ENCODE data around the gene HSD3B7.

HSD3B7 gene

GRCh38 chr16:31023627-31024226 is 38.7 kb downstream of the HSD3B7 start:
- Histone ChIP-seq H3K4me1 (ENCODE audit: control insufficient read depth, insufficient read depth, low read length) (no peaks in the 10 kb centered on the region), H3K36me3 (ENCODE audit: control insufficient read depth, insufficient read depth, low read length) (no peaks in the 10 kb centered on the region), H3K9me3 (ENCODE audit: control insufficient read depth, insufficient read depth, low read length) (no peaks in the 10 kb centered on the region), H3K9ac (ENCODE audit: low read depth, low read length) (no peak overlapping the region), H3K27me3 (ENCODE audit: control insufficient read depth, insufficient read depth, low read length) (no peaks in the 10 kb centered on the region), H3K4me3 (ENCODE audit: low read depth, low read length) (no peak overlapping the region)

GRCh38 chr16:31025339-31025738 is 40.3 kb downstream of the HSD3B7 start:
- no peaks in the 10 kb centered on the region for H3K4me1 ChIP-seq (ENCODE audit: control insufficient read depth, insufficient read depth, low read length)
- H3K4me3 ChIP-seq (ENCODE audit: low read depth, low read length): no peak overlapping the region
- no peaks in the 10 kb centered on the region for H3K9me3 ChIP-seq (ENCODE audit: control insufficient read depth, insufficient read depth, low read length)
- no peaks in the 10 kb centered on the region for H3K36me3 ChIP-seq (ENCODE audit: control insufficient read depth, insufficient read depth, low read length)
- no peak overlapping the region for H3K9ac ChIP-seq (ENCODE audit: low read depth, low read length)
- H3K27me3 ChIP-seq (ENCODE audit: control insufficient read depth, insufficient read depth, low read length): no peaks in the 10 kb centered on the region

GRCh38 chr16:31029272-31029671 is 44.3 kb downstream of the HSD3B7 start:
- H3K27me3 ChIP-seq (ENCODE audit: control insufficient read depth, insufficient read depth, low read length): no peaks in the 10 kb centered on the region
- H3K9me3 ChIP-seq (ENCODE audit: control insufficient read depth, insufficient read depth, low read length): no peaks in the 10 kb centered on the region
- no peak overlapping the region for H3K4me3 ChIP-seq (ENCODE audit: low read depth, low read length)
- no peak overlapping the region for H3K9ac ChIP-seq (ENCODE audit: low read depth, low read length)
- H3K4me1 ChIP-seq (ENCODE audit: control insufficient read depth, insufficient read depth, low read length): peaks cover 4% of the 10 kb centered on the region
- no peaks in the 10 kb centered on the region for H3K36me3 ChIP-seq (ENCODE audit: control insufficient read depth, insufficient read depth, low read length)

GRCh38 chr16:31031276-31031675 is 46.3 kb downstream of the HSD3B7 start:
- Histone ChIP-seq H3K4me1 (ENCODE audit: control insufficient read depth, insufficient read depth, low read length) (peaks cover 6% of the 10 kb centered on the region), H3K27me3 (ENCODE audit: control insufficient read depth, insufficient read depth, low read length) (no peaks in the 10 kb centered on the region), H3K4me3 (ENCODE audit: low read depth, low read length) (no peak overlapping the region), H3K9me3 (ENCODE audit: control insufficient read depth, insufficient read depth, low read length) (no peaks in the 10 kb centered on the region), H3K36me3 (ENCODE audit: control insufficient read depth, insufficient read depth, low read length) (no peaks in the 10 kb centered on the region), H3K9ac (ENCODE audit: low read depth, low read length) (no peak overlapping the region)

DNA sequence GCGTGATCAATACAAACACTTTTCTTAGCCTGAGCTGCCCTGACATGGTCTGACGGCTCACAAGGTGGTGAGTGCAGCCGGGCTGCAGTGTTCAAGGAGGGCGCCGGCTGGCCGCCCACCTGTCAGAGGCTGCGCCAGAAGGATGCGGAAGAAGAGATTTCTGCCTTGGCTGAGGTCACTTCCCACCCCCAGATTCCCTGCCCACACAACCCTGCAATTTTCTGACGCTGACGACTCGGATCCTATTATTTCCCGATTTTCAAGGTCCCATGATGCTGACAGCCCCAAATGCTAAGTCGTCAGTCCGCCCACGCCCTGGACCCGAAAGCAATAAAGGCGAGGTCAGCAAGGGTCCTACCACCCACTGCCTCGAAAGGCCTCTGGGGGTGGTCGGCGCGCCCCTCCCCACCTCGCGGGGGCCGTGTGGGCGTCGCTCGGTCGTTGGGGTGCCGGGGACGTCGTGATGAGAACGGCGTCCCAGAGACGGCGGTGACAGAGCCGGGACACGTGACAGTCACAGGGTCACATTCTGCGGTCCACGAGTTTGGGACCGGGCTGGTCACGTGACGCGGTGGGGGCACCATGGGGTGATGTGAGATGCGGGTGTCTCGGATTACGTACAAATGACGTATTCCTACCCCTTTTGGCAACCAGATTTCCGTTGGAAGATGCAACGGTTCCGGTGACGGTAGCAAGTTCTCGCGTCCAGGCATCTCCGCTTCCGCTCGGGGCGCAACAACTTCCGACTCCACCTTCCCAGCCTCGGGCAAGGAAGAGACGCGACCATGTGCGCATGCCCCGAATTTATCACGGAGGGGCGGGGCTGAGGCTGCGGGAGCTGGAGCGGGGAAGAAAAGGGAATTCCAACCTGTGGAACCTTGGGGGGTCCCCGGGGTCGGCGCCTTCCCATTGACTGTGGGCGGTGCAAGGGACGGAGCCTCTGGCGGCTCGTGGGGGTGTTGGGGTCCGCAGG is 48.0 kb downstream of the HSD3B7 start, which contains the start of gene STX4:
Gene STX4, plus strand, starts transcription at position 823 of the 973 bp plus-strand sequence. CDS start 248 bp downstream, outside the sequence.
- Histone ChIP-seq H3K4me3 (ENCODE audit: low read depth, low read length) (peak within 1 kb of the TSS; percentile 97), H3K9me3 (ENCODE audit: control insufficient read depth, insufficient read depth, low read length) (no peaks in the 10 kb centered on the region), H3K9ac (ENCODE audit: low read depth, low read length) (peak within 1 kb of the TSS; percentile 54), H3K27me3 (ENCODE audit: control insufficient read depth, insufficient read depth, low read length) (no peaks in the 10 kb centered on the region), H3K36me3 (ENCODE audit: control insufficient read depth, insufficient read depth, low read length) (peaks cover 4% of the 10 kb centered on the region), H3K4me1 (ENCODE audit: control insufficient read depth, insufficient read depth, low read length) (peaks cover 6% of the 10 kb centered on the region)

- Histone ChIP-seq H3K27me3 (ENCODE audit: control insufficient read depth, insufficient read depth, low read length) (no peaks in the 10 kb centered on the region), H3K9me3 (ENCODE audit: control insufficient read depth, insufficient read depth, low read length) (no peaks in the 10 kb centered on the region), H3K4me1 (ENCODE audit: control insufficient read depth, insufficient read depth, low read length) (peaks cover 6% of the 10 kb centered on the region), H3K4me3 (ENCODE audit: low read depth, low read length) (peak overlapping the region; percentile 97), H3K36me3 (ENCODE audit: control insufficient read depth, insufficient read depth, low read length) (peaks cover 6% of the 10 kb centered on the region), H3K9ac (ENCODE audit: low read depth, low read length) (peak overlapping the region; percentile 54)
These were observed 48.9 kb downstream of the HSD3B7 start for GRCh38 chr16:31033709-31034492.

GRCh38 chr16:31036691-31037090 is 51.7 kb downstream of the HSD3B7 start:
- Histone ChIP-seq H3K36me3 (ENCODE audit: control insufficient read depth, insufficient read depth, low read length) (peaks cover 10% of the 10 kb centered on the region), H3K9ac (ENCODE audit: low read depth, low read length) (no peak overlapping the region), H3K27me3 (ENCODE audit: control insufficient read depth, insufficient read depth, low read length) (no peaks in the 10 kb centered on the region), H3K9me3 (ENCODE audit: control insufficient read depth, insufficient read depth, low read length) (no peaks in the 10 kb centered on the region), H3K4me3 (ENCODE audit: low read depth, low read length) (no peak overlapping the region), H3K4me1 (ENCODE audit: control insufficient read depth, insufficient read depth, low read length) (peaks cover 6% of the 10 kb centered on the region)
